Stimulated activated CD8-positive, alpha-beta memory T cell treated with anti-CD3 and anti-CD28 coated beads, Interleukin-12 subunit alpha, Interleukin-12 subunit beta, amount 100 ng/mL, for 24 hours (primary cell): ENCODE measurements around the gene RAP2B.
"Not testable (repeated sequence)": the region's sequence is repeated elsewhere in the genome, so short reads cannot be mapped to it uniquely, and the experiment has no call there.

Experiments used
- DNase-seq: peaks from one replicate; pipeline ENCODE4 v3.0.0-alpha.2; 2020; ENCODE audit errors: extremely low read depth

Gene RAP2B

GRCh38 chr3:153193786-153194476, 31.9 kb downstream of the RAP2B start:
- not testable (repeated sequence) for DNase-seq

GRCh38 chr3:153195349-153195879, 33.4 kb downstream of the RAP2B start:
- DNase-seq = no peak

- DNase-seq = no peak
Observed at GRCh38 chr3:153209596-153209995, 47.6 kb downstream of the RAP2B start.

- no peak for DNase-seq
Observed at GRCh38 chr3:153210146-153210545, 48.1 kb downstream of the RAP2B start.

- no peak for DNase-seq
Observed at GRCh38 chr3:153210660-153211059, 48.6 kb downstream of the RAP2B start.

GRCh38 chr3:153215497-153215896, 53.5 kb downstream of the RAP2B start:
- DNase-seq = no peak

GRCh38 chr3:153215966-153216365, 53.9 kb downstream of the RAP2B start:
- no peak for DNase-seq

- DNase-seq = no peak
Observed at GRCh38 chr3:153216928-153217327, 54.9 kb downstream of the RAP2B start.

- no peak for DNase-seq
Observed at GRCh38 chr3:153219146-153219545, 57.1 kb downstream of the RAP2B start.
